Measurements from ENCODE around the gene MFGE8. TPM values are rescaled to one million over a fixed set of nuclear protein-coding genes. Genes with fewer than 3 reads are reported as not detected.

Gene MFGE8
- total and polyA plus RNA-seq, 7 experiments from 2014 or later, result 6.3 to 106 (median 71.6) TPM

DNA sequence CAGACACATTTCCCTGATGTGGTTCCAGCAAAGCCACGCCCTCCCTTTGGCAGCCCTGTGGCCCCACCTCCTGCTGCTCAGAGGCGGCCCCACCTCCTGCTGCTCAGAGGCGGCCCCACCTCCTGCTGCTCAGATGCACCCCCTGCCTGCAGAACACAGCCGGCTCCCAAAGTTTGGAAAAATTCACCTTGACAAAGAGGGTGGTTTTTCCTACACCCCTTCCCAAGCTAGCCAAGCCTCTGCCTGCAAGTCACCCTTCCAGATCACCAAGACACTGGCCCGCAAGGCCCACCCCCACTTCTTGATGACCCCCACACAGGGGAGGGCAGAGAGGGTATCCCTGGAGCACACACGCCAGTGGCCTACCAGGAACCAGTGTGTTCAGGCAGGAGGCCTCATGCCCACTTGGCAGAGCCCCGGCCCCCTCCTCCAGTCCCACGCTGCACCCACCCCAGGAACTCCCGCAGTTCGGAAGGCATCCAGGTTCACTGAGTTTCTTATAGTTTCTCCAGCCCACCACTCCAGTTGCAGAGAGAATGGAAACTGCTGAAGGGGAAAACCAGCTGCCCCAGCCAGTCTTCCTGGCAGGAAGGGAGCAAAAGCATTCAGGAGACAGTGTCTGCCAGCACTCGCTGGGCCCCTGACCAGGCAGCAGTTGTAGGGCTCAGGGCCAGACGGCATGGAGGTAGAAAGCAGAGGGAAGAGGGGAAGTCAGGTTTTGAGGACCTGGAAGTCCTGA, 15.6 kb downstream of the MFGE8 start:
- Mint-ChIP-seq H3K4me3 (peak overlapping the region; percentile 24 to 83 (median 60)), H3K4me1 (peaks cover 28 to 62% (median 51%) of the 10 kb centered on the region in 7 donors), H3K27ac (peak overlapping the region in 8 of 9 donors; percentile 20 to 97 (median 80)), H3K36me3 (peaks cover 0 to 18% (median 0%) of the 10 kb centered on the region in 5 donors), H3K9me3 (no peaks in the 10 kb centered on the region), H3K27me3 (no peaks in the 10 kb centered on the region)
- DNase-seq, result peak in 8 of 9 donors; percentile 74 to 85 (median 80)
- peak; percentile 75 for ATAC-seq
- CTCF ChIA-PET, result interaction anchor here (0.6 to 8.1 kb wide), 6 partner anchors 6 to 191 kb away, joined by 3 to 99 read pairs (median 4); partner anchors contain the start of gene ABHD2
- H3K27me3 ChIP-seq (ENCODE audit: control insufficient read depth in 2 of 2, insufficient read depth in 2 of 2, low read length in 2 of 2), result no peaks in the 10 kb centered on the region
- intact Hi-C loops (cut with micrococcal nuclease), result loop anchor here in 1 of 2 donors (1.0 kb wide), 1 partner anchor 430 kb away; the partner anchor contains the start of genes MRPL46 and MRPS11
- peaks cover 27 to 38% of the 10 kb centered on the region in 2 donors for H3K4me1 ChIP-seq (ENCODE audit: control insufficient read depth in 2 of 2, insufficient read depth in 2 of 2, low read length in 2 of 2)
- POLR2A ChIA-PET, result interaction anchor here (0.6 kb wide), 1 partner anchor 23 kb away, joined by 3 read pairs; no protein-coding TSS in a partner anchor
- peaks cover 0 to 13% (median 0%) of the 10 kb centered on the region in 3 experiments for H3K36me3 ChIP-seq (ENCODE audit: control insufficient read depth in 2 of 3, insufficient read depth in 3 of 3, low read length in 3 of 3)
- no peak overlapping the region for H3K27ac ChIP-seq (ENCODE audit: low read depth, low read length)
- H3K4me3 ChIP-seq (ENCODE audit: low read length), result peak overlapping the region; percentile 32
- no peaks in the 10 kb centered on the region for H3K9me3 ChIP-seq (ENCODE audit: control insufficient read depth in 2 of 3, low read length in 3 of 3)

DNA sequence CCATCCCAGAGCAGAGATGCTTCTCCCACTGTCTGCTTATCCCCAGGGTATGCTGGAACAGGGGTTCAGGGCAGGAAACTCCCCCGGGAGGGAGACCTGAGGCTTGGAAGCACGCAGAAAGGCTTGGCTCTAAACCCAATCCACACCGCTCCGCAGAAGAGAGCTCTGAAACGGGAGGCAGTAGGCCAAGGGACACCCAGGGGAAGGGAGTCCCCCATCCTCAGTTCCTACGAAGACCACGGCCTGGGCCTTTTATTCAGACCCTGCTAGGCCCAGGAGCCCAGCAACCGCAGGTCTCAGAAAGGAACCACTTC, 16.1 kb downstream of the MFGE8 start:
- ChIA-PET CTCF (interaction anchor here (0.6 to 8.1 kb wide), 5 partner anchors 7 to 113 kb away, joined by 3 to 99 read pairs (median 3); no protein-coding TSS in a partner anchor), POLR2A (interaction anchor here (0.6 to 6.8 kb wide), 2 partner anchors 7 to 24 kb away, joined by 3 to 41 read pairs; no protein-coding TSS in a partner anchor)
- Mint-ChIP-seq H3K36me3 (peaks cover 0 to 17% (median 0%) of the 10 kb centered on the region in 5 donors), H3K4me3 (peak overlapping the region; percentile 24 to 83 (median 60)), H3K27ac (peak overlapping the region in 8 of 9 donors; percentile 20 to 97 (median 80)), H3K9me3 (no peaks in the 10 kb centered on the region), H3K27me3 (no peaks in the 10 kb centered on the region), H3K4me1 (peaks cover 31 to 57% (median 46%) of the 10 kb centered on the region in 7 donors)
- no peak for ATAC-seq
- H3K4me1 ChIP-seq (ENCODE audit: control insufficient read depth in 2 of 2, insufficient read depth in 2 of 2, low read length in 2 of 2), result peaks cover 27 to 33% of the 10 kb centered on the region in 2 donors
- no peak for DNase-seq
- no peaks in the 10 kb centered on the region for H3K9me3 ChIP-seq (ENCODE audit: control insufficient read depth in 2 of 3, low read length in 3 of 3)
- H3K27ac ChIP-seq (ENCODE audit: low read depth, low read length), result peak overlapping the region; percentile 44
- peaks cover 0 to 17% (median 0%) of the 10 kb centered on the region in 3 experiments for H3K36me3 ChIP-seq (ENCODE audit: control insufficient read depth in 2 of 3, insufficient read depth in 3 of 3, low read length in 3 of 3)
- H3K4me3 ChIP-seq (ENCODE audit: low read length), result peak overlapping the region; percentile 32
- no peaks in the 10 kb centered on the region for H3K27me3 ChIP-seq (ENCODE audit: control insufficient read depth in 2 of 2, insufficient read depth in 2 of 2, low read length in 2 of 2)
- intact Hi-C loops (cut with micrococcal nuclease), result loop anchor here in 1 of 2 donors (1.0 kb wide), 1 partner anchor 430 kb away; the partner anchor contains the start of genes MRPL46 and MRPS11

DNA sequence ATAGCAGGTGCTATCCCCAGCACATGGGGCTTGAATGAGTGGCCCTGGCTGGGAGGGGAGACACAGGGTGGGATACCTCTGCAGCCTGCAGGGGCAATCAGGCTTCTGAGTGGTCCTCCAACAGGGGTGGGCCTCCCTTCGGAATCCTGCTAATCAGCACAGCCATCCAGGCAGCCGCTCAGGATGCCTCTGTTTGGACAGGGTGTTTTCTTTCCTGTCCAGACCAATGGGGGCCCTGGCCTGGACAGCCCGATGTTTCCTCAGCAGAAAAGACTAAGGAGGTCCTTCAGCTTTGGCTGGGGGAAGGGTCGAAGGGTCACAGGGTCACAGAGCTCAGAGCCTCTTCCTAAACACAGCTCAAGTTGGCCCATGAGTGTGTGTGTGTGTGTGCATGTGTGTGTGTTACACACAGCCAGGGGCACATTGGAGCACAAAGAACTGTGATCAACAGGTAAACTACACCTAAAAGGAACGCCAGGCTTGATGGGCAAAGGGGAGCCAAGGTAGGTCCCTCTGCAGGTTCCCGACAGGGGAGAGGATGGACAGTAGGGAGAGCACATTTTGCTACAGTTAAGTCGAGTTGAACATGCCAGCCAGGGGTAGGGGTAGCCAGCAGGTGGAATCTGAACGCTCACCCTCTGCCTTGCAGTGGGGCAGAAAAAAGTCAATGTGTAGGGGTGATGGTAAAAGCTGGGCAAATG, 16.7 kb downstream of the MFGE8 start:
- H3K4me3 ChIP-seq (ENCODE audit: low read length), result no peak overlapping the region
- CTCF ChIA-PET, result interaction anchor here (0.6 to 8.1 kb wide), 5 partner anchors 7 to 282 kb away, joined by 3 to 99 read pairs (median 8); partner anchors contain the start of gene ABHD2
- Mint-ChIP-seq H3K27ac (peak overlapping the region; percentile 20 to 97 (median 80)), H3K9me3 (no peaks in the 10 kb centered on the region), H3K4me3 (peak overlapping the region; percentile 24 to 98 (median 72)), H3K27me3 (no peaks in the 10 kb centered on the region), H3K36me3 (peaks cover 0 to 13% (median under 1%) of the 10 kb centered on the region in 5 donors), H3K4me1 (peaks cover 31 to 51% (median 40%) of the 10 kb centered on the region in 7 donors)
- peaks cover 27 to 29% of the 10 kb centered on the region in 2 donors for H3K4me1 ChIP-seq (ENCODE audit: control insufficient read depth in 2 of 2, insufficient read depth in 2 of 2, low read length in 2 of 2)
- H3K36me3 ChIP-seq (ENCODE audit: control insufficient read depth in 2 of 3, insufficient read depth in 3 of 3, low read length in 3 of 3), result peaks cover 0 to 23% (median 5%) of the 10 kb centered on the region in 3 experiments
- H3K27ac ChIP-seq (ENCODE audit: low read depth, low read length), result peak overlapping the region; percentile 44
- POLR2A ChIA-PET, result interaction anchor here (6.8 kb wide), 1 partner anchor 8 kb away, joined by 41 read pairs; no protein-coding TSS in a partner anchor
- no peaks in the 10 kb centered on the region for H3K27me3 ChIP-seq (ENCODE audit: control insufficient read depth in 2 of 2, insufficient read depth in 2 of 2, low read length in 2 of 2)
- no peaks in the 10 kb centered on the region for H3K9me3 ChIP-seq (ENCODE audit: control insufficient read depth in 2 of 3, low read length in 3 of 3)
- intact Hi-C loops (cut with micrococcal nuclease), result loop anchor here in 1 of 2 donors (1.0 kb wide), 1 partner anchor 429 kb away; the partner anchor contains the start of genes MRPL46 and MRPS11
- ATAC-seq, result no peak
- peak in 1 of 9 donors; percentile 18 for DNase-seq

DNA sequence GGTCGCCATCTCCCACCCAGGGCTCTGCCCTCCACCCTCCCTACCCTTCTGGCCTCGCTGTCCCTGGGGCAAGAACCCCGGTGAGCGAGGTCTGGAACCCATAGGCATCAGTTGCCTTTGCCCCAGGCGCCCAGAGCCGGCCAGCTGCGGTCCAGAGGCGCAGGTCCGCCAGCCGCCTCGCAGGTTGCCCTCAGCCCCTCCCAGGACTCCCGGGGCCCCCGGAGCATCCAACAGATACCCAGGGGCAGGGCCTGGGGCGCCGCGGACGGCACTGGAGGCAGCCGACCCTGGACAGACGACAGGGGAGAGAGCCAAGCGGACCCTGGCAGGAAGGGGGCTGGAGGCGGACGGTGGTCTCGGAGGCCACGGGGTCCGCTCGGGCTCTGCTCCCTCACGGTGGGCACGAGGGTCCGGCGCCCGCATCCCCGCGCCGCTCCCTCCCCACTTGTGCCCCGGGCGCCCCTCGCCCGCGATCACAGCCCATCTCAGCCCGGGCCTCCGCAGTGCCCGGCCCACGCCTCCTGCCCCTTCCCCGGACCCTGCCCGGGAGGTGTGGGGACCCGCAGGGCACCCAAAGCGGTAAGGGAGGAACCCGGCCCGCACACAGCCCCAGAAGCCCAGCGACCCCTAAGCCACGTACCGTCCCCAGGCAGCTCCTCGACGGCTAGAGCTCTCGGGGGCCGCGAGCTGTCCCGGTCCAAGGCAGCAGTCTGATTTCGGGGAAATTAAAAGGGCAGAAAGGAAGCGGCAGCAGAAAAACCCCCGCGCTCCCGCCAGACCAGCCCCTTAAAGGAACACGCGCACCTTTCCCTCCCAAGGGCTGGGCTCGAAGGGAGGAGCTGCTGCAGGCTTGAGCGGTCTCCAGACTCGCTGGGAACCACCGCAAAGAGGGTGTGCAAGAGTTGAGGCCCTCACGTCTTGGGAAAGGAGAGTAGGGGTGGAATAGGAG, 18.1 kb downstream of the MFGE8 start, which contains the start of gene HAPLN3:
Gene HAPLN3, minus strand, starts transcription at position 726 of the 949 bp plus-strand sequence. CDS start 8,246 bp downstream, outside the sequence.
- Mint-ChIP-seq H3K9me3 (no peaks in the 10 kb centered on the region), H3K27me3 (no peaks in the 10 kb centered on the region), H3K4me3 (peak within 1 kb of the TSS; percentile 86 to 98 (median 94)), H3K36me3 (peaks cover 0 to 10% (median 0%) of the 10 kb centered on the region in 5 donors), H3K27ac (peak within 1 kb of the TSS; percentile 83 to 97 (median 89)), H3K4me1 (peaks cover 25 to 48% (median 38%) of the 10 kb centered on the region in 7 donors)
- peak within 1 kb of the TSS; percentile 93 for H3K4me3 ChIP-seq (ENCODE audit: low read length)
- DNase-seq (peak in 8 of 9 donors; percentile 27 to 68 (median 43)), ATAC-seq (peak; percentile 38)
- H3K4me1 ChIP-seq (ENCODE audit: control insufficient read depth in 2 of 2, insufficient read depth in 2 of 2, low read length in 2 of 2), result peaks cover 27 to 29% of the 10 kb centered on the region in 2 donors
- ChIA-PET CTCF (interaction anchor here (0.6 to 8.1 kb wide), 6 partner anchors 9 to 283 kb away, joined by 3 to 99 read pairs (median 6); partner anchors contain the start of gene ABHD2), POLR2A (interaction anchor here (0.8 to 6.8 kb wide), 2 partner anchors 9 to 109 kb away, joined by 3 to 41 read pairs; no protein-coding TSS in a partner anchor)
- H3K27ac ChIP-seq (ENCODE audit: low read depth, low read length), result peak within 1 kb of the TSS; percentile 86
- H3K9me3 ChIP-seq (ENCODE audit: control insufficient read depth in 2 of 3, low read length in 3 of 3), result no peaks in the 10 kb centered on the region
- H3K36me3 ChIP-seq (ENCODE audit: control insufficient read depth in 2 of 3, insufficient read depth in 3 of 3, low read length in 3 of 3), result peaks cover 0 to 29% (median 7%) of the 10 kb centered on the region in 3 experiments
- intact Hi-C loops (cut with micrococcal nuclease), result loop anchor here (1.0 to 2.0 kb wide), 15 partner anchors 9 to 440 kb away; partner anchors contain the start of genes ABHD2 (in 2 of the 2), FANCI (in 1 of the 2), MFGE8 (in 1 of the 2) and MRPL46 (in 1 of the 2)
- H3K27me3 ChIP-seq (ENCODE audit: control insufficient read depth in 2 of 2, insufficient read depth in 2 of 2, low read length in 2 of 2), result no peaks in the 10 kb centered on the region

DNA sequence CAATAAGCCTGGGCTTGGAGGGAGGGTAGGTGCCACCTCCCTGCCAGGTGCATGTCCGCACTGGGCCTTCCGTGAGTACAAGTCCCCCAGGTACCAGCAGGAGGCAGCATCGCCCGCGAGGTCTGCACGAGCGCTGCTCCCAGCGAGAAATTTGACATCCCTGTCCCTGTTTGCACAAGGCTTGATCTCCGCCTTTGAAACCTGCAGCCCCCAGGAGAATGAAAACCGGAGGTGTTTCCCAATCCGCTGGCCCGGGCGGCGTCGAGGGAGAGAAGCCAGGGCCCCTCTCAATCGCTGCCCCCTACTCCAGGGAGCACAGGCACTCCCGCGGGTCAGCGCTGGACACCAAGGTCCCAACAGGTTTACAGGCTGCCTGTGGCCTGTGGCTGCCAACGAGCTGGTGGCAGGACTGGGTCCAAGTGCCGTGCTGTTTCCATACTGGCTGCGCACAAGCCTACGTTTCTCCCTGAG, 18.8 kb downstream of the MFGE8 start:
- peak; percentile 66 to 87 (median 84) for DNase-seq
- Histone ChIP-seq H3K9me3 (ENCODE audit: control insufficient read depth in 2 of 3, low read length in 3 of 3) (no peaks in the 10 kb centered on the region), H3K4me3 (ENCODE audit: low read length) (peak overlapping the region; percentile 93), H3K27me3 (ENCODE audit: control insufficient read depth in 2 of 2, insufficient read depth in 2 of 2, low read length in 2 of 2) (no peaks in the 10 kb centered on the region), H3K36me3 (ENCODE audit: control insufficient read depth in 2 of 3, insufficient read depth in 3 of 3, low read length in 3 of 3) (peaks cover 0 to 34% (median 7%) of the 10 kb centered on the region in 3 experiments), H3K27ac (ENCODE audit: low read depth, low read length) (peak overlapping the region; percentile 86), H3K4me1 (ENCODE audit: control insufficient read depth in 2 of 2, insufficient read depth in 2 of 2, low read length in 2 of 2) (peaks cover 27 to 29% of the 10 kb centered on the region in 2 donors)
- Mint-ChIP-seq H3K4me3 (peak overlapping the region; percentile 86 to 98 (median 94)), H3K27me3 (no peaks in the 10 kb centered on the region), H3K27ac (peak overlapping the region; percentile 65 to 93 (median 87)), H3K9me3 (no peaks in the 10 kb centered on the region), H3K36me3 (peaks cover 0 to 10% (median 0%) of the 10 kb centered on the region in 5 donors), H3K4me1 (peaks cover 25 to 51% (median 42%) of the 10 kb centered on the region in 7 donors)
- intact Hi-C loops (cut with micrococcal nuclease), result loop anchor here (1.0 to 2.0 kb wide), 15 partner anchors 10 to 440 kb away; partner anchors contain the start of genes ABHD2 (in 2 of the 2), FANCI (in 1 of the 2), MFGE8 (in 1 of the 2) and MRPL46 (in 1 of the 2)
- peak; percentile 83 for ATAC-seq
- POLR2A ChIA-PET, result interaction anchor here (0.8 to 6.8 kb wide), 2 partner anchors 10 to 109 kb away, joined by 3 to 41 read pairs; no protein-coding TSS in a partner anchor
- CTCF ChIA-PET, result interaction anchor here (0.6 to 8.1 kb wide), 7 partner anchors 10 to 284 kb away, joined by 3 to 99 read pairs (median 7); partner anchors contain the start of gene ABHD2

All from naive thymus-derived CD4-positive, alpha-beta T cell (primary cell).